GM12874 (cell line): ENCODE data around the gene IGFBP3.

Source experiments
- CTCF ChIP-seq: IDR thresholded peaks from 2 replicates; pipeline ENCODE4 v1.5.1; 2011; ENCODE audit warnings: low read depth, mild to moderate bottlenecking, control low read depth, low read length, moderate library complexity; ENCODE audit not compliant: insufficient read depth

Gene IGFBP3

GRCh38 chr7:45885264-45885882, 35.7 kb downstream of the IGFBP3 start:
- TF ChIP-seq CTCF: no peak

GRCh38 chr7:45884136-45884535, 36.9 kb downstream of the IGFBP3 start:
- no peak for TF ChIP-seq CTCF

GRCh38 chr7:45882465-45882810, 38.6 kb downstream of the IGFBP3 start:
- no peak for TF ChIP-seq CTCF

GRCh38 chr7:45881759-45882464, 39.2 kb downstream of the IGFBP3 start:
- no peak for TF ChIP-seq CTCF

GRCh38 chr7:45881280-45881758, 39.8 kb downstream of the IGFBP3 start:
- TF ChIP-seq CTCF: no peak

- no peak for TF ChIP-seq CTCF
These were observed 40.6 kb downstream of the IGFBP3 start for GRCh38 chr7:45880433-45880860.

GRCh38 chr7:45878457-45879144, 42.5 kb downstream of the IGFBP3 start:
- no peak for TF ChIP-seq CTCF
